Endothelial cell of umbilical vein (primary cell): ENCODE measurements around the gene NFATC2. TPM values are rescaled to one million over a fixed set of nuclear protein-coding genes. Genes with fewer than 3 reads are reported as not detected.

Source experiments
- BruUV-seq: library from RNA; stranded (reverse); fragments of 400-500 nt; replicated peaks from 2 replicates; lab custom pipeline; 2021; lab: Mats Ljungman, UMichigan
- CTCF ChIA-PET: fragments of 300-600, 350-600 bp; sonication (Branson Sonifier 250); formaldehyde crosslinking; loops from one replicate; lab custom pipeline; 2021; ENCODE audit warnings: antibody characterized with exemption, inconsistent platforms; lab: Charles Lee
- POLR2A ChIA-PET: fragments of 300-600, 350-600 bp; sonication (Branson Sonifier 250); formaldehyde crosslinking; loops from one replicate; lab custom pipeline; 2021; ENCODE audit warnings: antibody characterized with exemption, inconsistent platforms; lab: Charles Lee
- DNase-seq: peaks from one replicate; pipeline ENCODE4 v3.0.0-alpha.2; 2011; ENCODE audit warnings: low read depth, low spot score
- FAIRE-seq: peaks from 2 replicates; lab custom pipeline; 2011; peaks lifted over from hg19 to GRCh38; lab: Jason Lieb, UNC
- H2AFZ ChIP-seq: 2 replicates; pipeline ENCODE4 v1.6.0; 2012; ENCODE audit warnings: low read depth, low read length, control low read depth, inconsistent platforms
- H3K27ac ChIP-seq: 2 replicates; pipeline ENCODE4 v1.5.1; 2011; ENCODE audit warnings: low read depth, mild to moderate bottlenecking, control low read depth, low read length, moderate library complexity; ENCODE audit not compliant: insufficient read depth
- H3K27me3 ChIP-seq, 2 experiments: 2 replicates each; pipeline versions ENCODE4 v1.6.0 to v1.6.1; 2011; ENCODE audit warnings: low read length in 2 of 2, mixed read lengths in 1 of 2; ENCODE audit not compliant: control insufficient read depth in 2 of 2, insufficient read depth in 2 of 2
- H3K36me3 ChIP-seq, 2 experiments: 2 replicates in 1 of 2; 3 replicates in 1 of 2; pipeline ENCODE4 v1.5.1; 2011; ENCODE audit warnings: low read length in 2 of 2, mild to moderate bottlenecking in 1 of 2, moderate library complexity in 1 of 2; ENCODE audit not compliant: control insufficient read depth in 2 of 2, insufficient read depth in 2 of 2; ENCODE audit errors: extremely low read depth in 1 of 2
- H3K4me1 ChIP-seq: 3 replicates; pipeline ENCODE4 v1.5.1; 2011; ENCODE audit warnings: mild to moderate bottlenecking, low read length; ENCODE audit not compliant: control insufficient read depth, insufficient read depth; ENCODE audit errors: extremely low read depth
- H3K4me2 ChIP-seq: 2 replicates; pipeline ENCODE4 v1.6.1; 2011; ENCODE audit warnings: low read length, control low read depth, mixed read lengths; ENCODE audit not compliant: insufficient read depth
- H3K4me3 ChIP-seq, 3 experiments: fragments of 200-600 bp in 1 of 3; sonication (generic), shearing (Covaris generic) in 1 of 3; replicated peaks in 1 of 3; 2 replicates each; pipeline ENCODE4 v1.5.1; 2011 to 2016; ENCODE audit warnings: control low read depth in 3 of 3, low read length in 3 of 3, mild to moderate bottlenecking in 2 of 3, inconsistent platforms in 1 of 3, low read depth in 1 of 3, moderate library complexity in 1 of 3; ENCODE audit not compliant: insufficient read depth in 1 of 3
- H3K79me2 ChIP-seq: 2 replicates; pipeline ENCODE4 v1.6.0; 2012; ENCODE audit warnings: low read length, inconsistent platforms; ENCODE audit not compliant: control insufficient read depth, insufficient read depth
- H3K9ac ChIP-seq: replicated peaks from 2 replicates; pipeline ENCODE3; 2011; ENCODE audit warnings: low read length, control low read depth; ENCODE audit not compliant: insufficient read depth; ENCODE audit errors: extremely low read depth
- H3K9me1 ChIP-seq: replicated peaks from 3 replicates; pipeline ENCODE4 v1.6.0; 2011; ENCODE audit warnings: mild to moderate bottlenecking, low read length; ENCODE audit not compliant: control insufficient read depth, insufficient read depth; ENCODE audit errors: extremely low read depth
- H3K9me3 ChIP-seq: replicated peaks from 2 replicates; pipeline ENCODE4 v1.5.1; 2012; ENCODE audit warnings: low read length, inconsistent platforms; ENCODE audit not compliant: control insufficient read depth, insufficient read depth
- H4K20me1 ChIP-seq: replicated peaks from 2 replicates; pipeline ENCODE3; 2011; ENCODE audit warnings: mild to moderate bottlenecking, low read length; ENCODE audit not compliant: control insufficient read depth, insufficient read depth; ENCODE audit errors: extremely low read depth
- EZH2 ChIP-seq: IDR thresholded peaks from 2 replicates; pipeline ENCODE4 v1.6.1; 2012; ENCODE audit warnings: borderline replicate concordance, low read depth, mild to moderate bottlenecking, moderate library complexity, low read length, inconsistent platforms; ENCODE audit not compliant: severe bottlenecking
- FOS ChIP-seq: IDR thresholded peaks from 2 replicates; pipeline ENCODE4 v1.6.1; 2011; ENCODE audit warnings: mild to moderate bottlenecking, low read length, moderate library complexity, borderline replicate concordance; ENCODE audit not compliant: insufficient read depth
- GATA2 ChIP-seq: IDR thresholded peaks from 2 replicates; pipeline ENCODE4 v1.7.0; 2011; ENCODE audit warnings: low read depth, mild to moderate bottlenecking, moderate library complexity, mixed read lengths, low read length; ENCODE audit not compliant: insufficient read length, insufficient read depth
- JUN ChIP-seq: IDR thresholded peaks from 2 replicates; pipeline ENCODE4 v1.6.1; 2011; ENCODE audit warnings: borderline replicate concordance, low read depth; ENCODE audit not compliant: insufficient read length, insufficient read depth
- MYC ChIP-seq: IDR thresholded peaks from one replicate; pipeline ENCODE4 v1.6.1; 2011; ENCODE audit warnings: mild to moderate bottlenecking, low read depth, low read length
- POLR2A ChIP-seq: IDR thresholded peaks from 2 replicates; pipeline ENCODE4 v1.6.1; 2012; ENCODE audit warnings: low read depth, mild to moderate bottlenecking, control low read depth, low read length
- POLR2AphosphoS5 ChIP-seq: IDR thresholded peaks from 2 replicates; pipeline ENCODE4 v1.6.1; 2012; ENCODE audit warnings: low read depth, mild to moderate bottlenecking, control low read depth, low read length, moderate library complexity; ENCODE audit not compliant: insufficient read depth
- dilution Hi-C: fragments of 300-500 bp; cut with MboI; formaldehyde crosslinking; loops from one replicate; pipeline ENCODE4 v1.15.0; 2019; ENCODE audit warnings: low sequenced_read_pairs; ENCODE audit not compliant: extremely low pct_ligation_motif_present
- intact Hi-C: fragments of 100-400 bp; cut with micrococcal nuclease; formaldehyde crosslinking; loops from one replicate; pipeline ENCODE4 v1.10.0; 2022
- polyA plus RNA-seq, 4 experiments: library from polyadenylated mRNA; depleted of rRNA in 3 of 4; stranded (reverse) in 3 of 4; unstranded in 1 of 4; fragments of >200 nt; gene quantifications; 2 replicates each; pipeline versions ENCODE4 v1.2.1 to v1.2.3, GENCODE V29; 2011 to 2012; ENCODE audit warnings: missing spikeins in 1 of 4
- total RNA-seq: library from RNA; stranded (reverse); gene quantifications from 2 replicates; pipeline ENCODE4 v1.2.3, GENCODE V29; 2021
- TF ChIP-seq, protein P1 (sequence below): IDR thresholded peaks from 2 replicates; pipeline ENCODE4 v1.6.1; 2011; ENCODE audit not compliant: insufficient read depth, insufficient read length
- TF ChIP-seq, protein P2 (sequence below), 2 donors: IDR thresholded peaks; 1 replicate in 1 of 2; 2 replicates in 1 of 2; pipeline ENCODE4 v1.5.1; 2011; ENCODE audit warnings: low read length in 2 of 2, mild to moderate bottlenecking in 2 of 2, moderate library complexity in 2 of 2, control low read depth in 1 of 2, inconsistent platforms in 1 of 2, low read depth in 1 of 2; ENCODE audit not compliant: insufficient read depth in 1 of 2; ENCODE audit errors: extremely low read depth in 1 of 2

The NFATC2 gene
- total and polyA plus RNA-seq, 2 donors (not counting 3 experiments of a cell fraction or from before 2014, with no cell fraction given): 3.1 to 13.0 TPM

GRCh38 chr20:51359401-51359800 is 183.1 kb downstream of the NFATC2 start:
- ChIA-PET CTCF (interaction anchor here (0.6 to 3.8 kb wide), 9 partner anchors 8 to 566 kb away, joined by 3 to 18 read pairs (median 3); no protein-coding TSS in a partner anchor), POLR2A (interaction anchor here (0.6 kb wide), 1 partner anchor 302 kb away, joined by 5 read pairs; no protein-coding TSS in a partner anchor)
- H4K20me1 ChIP-seq: no peaks in the 10 kb centered on the region
- H3K27ac ChIP-seq: peak overlapping the region; percentile 85
- intact Hi-C loops: no loop called here
- no peaks in the 10 kb centered on the region for H3K27me3 ChIP-seq
- H3K9me3 ChIP-seq: no peaks in the 10 kb centered on the region
- no peak overlapping the region for H3K4me2 ChIP-seq
- H3K9ac ChIP-seq: no peak overlapping the region
- no peaks in the 10 kb centered on the region for H3K36me3 ChIP-seq
- H3K79me2 ChIP-seq: no peaks in the 10 kb centered on the region
- no peaks in the 10 kb centered on the region for H3K9me1 ChIP-seq
- H2AFZ ChIP-seq: no peak overlapping the region
- FAIRE-seq: no peak
- TF ChIP-seq EZH2 (no peak), GATA2 (no peak), POLR2AphosphoS5 (no peak), JUN (no peak), FOS (no peak), MYC (no peak), POLR2A (no peak)
- TF ChIP-seq, protein P1, sequence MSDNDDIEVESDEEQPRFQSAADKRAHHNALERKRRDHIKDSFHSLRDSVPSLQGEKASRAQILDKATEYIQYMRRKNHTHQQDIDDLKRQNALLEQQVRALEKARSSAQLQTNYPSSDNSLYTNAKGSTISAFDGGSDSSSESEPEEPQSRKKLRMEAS: no peak
- TF ChIP-seq, protein P2, sequence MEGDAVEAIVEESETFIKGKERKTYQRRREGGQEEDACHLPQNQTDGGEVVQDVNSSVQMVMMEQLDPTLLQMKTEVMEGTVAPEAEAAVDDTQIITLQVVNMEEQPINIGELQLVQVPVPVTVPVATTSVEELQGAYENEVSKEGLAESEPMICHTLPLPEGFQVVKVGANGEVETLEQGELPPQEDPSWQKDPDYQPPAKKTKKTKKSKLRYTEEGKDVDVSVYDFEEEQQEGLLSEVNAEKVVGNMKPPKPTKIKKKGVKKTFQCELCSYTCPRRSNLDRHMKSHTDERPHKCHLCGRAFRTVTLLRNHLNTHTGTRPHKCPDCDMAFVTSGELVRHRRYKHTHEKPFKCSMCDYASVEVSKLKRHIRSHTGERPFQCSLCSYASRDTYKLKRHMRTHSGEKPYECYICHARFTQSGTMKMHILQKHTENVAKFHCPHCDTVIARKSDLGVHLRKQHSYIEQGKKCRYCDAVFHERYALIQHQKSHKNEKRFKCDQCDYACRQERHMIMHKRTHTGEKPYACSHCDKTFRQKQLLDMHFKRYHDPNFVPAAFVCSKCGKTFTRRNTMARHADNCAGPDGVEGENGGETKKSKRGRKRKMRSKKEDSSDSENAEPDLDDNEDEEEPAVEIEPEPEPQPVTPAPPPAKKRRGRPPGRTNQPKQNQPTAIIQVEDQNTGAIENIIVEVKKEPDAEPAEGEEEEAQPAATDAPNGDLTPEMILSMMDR (IDR thresholded peaks at IDR 0.05; ENCODE audit: extremely low read depth in 1 of 2, insufficient read depth in 1 of 2, low read depth in 1 of 2, low read length in 2 of 2): no peak
- H3K4me1 ChIP-seq: peaks cover 40% of the 10 kb centered on the region
- no peak for DNase-seq
- dilution Hi-C loops: no loop called here
- no TSS peak for BruUV-seq
- no peak overlapping the region for H3K4me3 ChIP-seq
